ENCODE measurements around the gene BCAS3.

BCAS3 gene

GRCh38 chr17:60817192-60817591 is 139.5 kb downstream of the BCAS3 start:
- no peak overlapping the region for H3K4me3 ChIP-seq (ENCODE audit: low read depth, low read length)
- no peaks in the 10 kb centered on the region for H3K27me3 ChIP-seq (ENCODE audit: control insufficient read depth, insufficient read depth, low read length)
- H3K9ac ChIP-seq: no peak overlapping the region
- no peak for TF ChIP-seq CTCF (IDR thresholded peaks at IDR 0.05)
- no peaks in the 10 kb centered on the region for H3K36me3 ChIP-seq (ENCODE audit: control insufficient read depth, insufficient read depth, low read length)
- H3K27ac ChIP-seq: no peak overlapping the region
- H2AFZ ChIP-seq: no peak overlapping the region
- H3K4me1 ChIP-seq: no peaks in the 10 kb centered on the region
- H3K79me2 ChIP-seq: no peaks in the 10 kb centered on the region
- H3K9me3 ChIP-seq (ENCODE audit: control insufficient read depth, low read length): no peaks in the 10 kb centered on the region
- no peak overlapping the region for H3K4me2 ChIP-seq (ENCODE audit: low read length)

GRCh38 chr17:60819447-60820130 is 141.9 kb downstream of the BCAS3 start:
- Histone ChIP-seq H3K4me3 (ENCODE audit: low read depth, low read length) (no peak overlapping the region), H3K27me3 (ENCODE audit: control insufficient read depth, insufficient read depth, low read length) (no peaks in the 10 kb centered on the region), H3K9ac (no peak overlapping the region), H2AFZ (no peak overlapping the region), H3K36me3 (ENCODE audit: control insufficient read depth, insufficient read depth, low read length) (no peaks in the 10 kb centered on the region), H3K4me1 (no peaks in the 10 kb centered on the region), H3K79me2 (no peaks in the 10 kb centered on the region), H3K27ac (no peak overlapping the region), H3K4me2 (ENCODE audit: low read length) (no peak overlapping the region), H3K9me3 (ENCODE audit: control insufficient read depth, low read length) (no peaks in the 10 kb centered on the region)
- no peak for TF ChIP-seq CTCF (IDR thresholded peaks at IDR 0.05)

- Histone ChIP-seq H3K4me3 (ENCODE audit: low read depth, low read length) (no peak overlapping the region), H3K79me2 (no peaks in the 10 kb centered on the region), H3K27me3 (ENCODE audit: control insufficient read depth, insufficient read depth, low read length) (no peaks in the 10 kb centered on the region), H3K27ac (no peak overlapping the region), H3K4me2 (ENCODE audit: low read length) (no peak overlapping the region), H3K9me3 (ENCODE audit: control insufficient read depth, low read length) (no peaks in the 10 kb centered on the region), H3K4me1 (no peaks in the 10 kb centered on the region), H3K36me3 (ENCODE audit: control insufficient read depth, insufficient read depth, low read length) (no peaks in the 10 kb centered on the region), H3K9ac (no peak overlapping the region), H2AFZ (no peak overlapping the region)
- TF ChIP-seq CTCF (IDR thresholded peaks at IDR 0.05): no peak
Measured at GRCh38 chr17:60823515-60823914, 145.9 kb downstream of the BCAS3 start.

GRCh38 chr17:60825351-60825750 is 147.7 kb downstream of the BCAS3 start:
- Histone ChIP-seq H2AFZ (no peak overlapping the region), H3K9me3 (ENCODE audit: control insufficient read depth, low read length) (no peaks in the 10 kb centered on the region), H3K4me2 (ENCODE audit: low read length) (no peak overlapping the region), H3K27me3 (ENCODE audit: control insufficient read depth, insufficient read depth, low read length) (no peaks in the 10 kb centered on the region), H3K4me1 (no peaks in the 10 kb centered on the region), H3K27ac (no peak overlapping the region), H3K4me3 (ENCODE audit: low read depth, low read length) (no peak overlapping the region), H3K9ac (no peak overlapping the region), H3K79me2 (no peaks in the 10 kb centered on the region), H3K36me3 (ENCODE audit: control insufficient read depth, insufficient read depth, low read length) (no peaks in the 10 kb centered on the region)
- no peak for TF ChIP-seq CTCF (IDR thresholded peaks at IDR 0.05)

- Histone ChIP-seq H3K27ac (no peak overlapping the region), H3K27me3 (ENCODE audit: control insufficient read depth, insufficient read depth, low read length) (no peaks in the 10 kb centered on the region), H3K36me3 (ENCODE audit: control insufficient read depth, insufficient read depth, low read length) (no peaks in the 10 kb centered on the region), H3K4me2 (ENCODE audit: low read length) (no peak overlapping the region), H2AFZ (no peak overlapping the region), H3K4me1 (no peaks in the 10 kb centered on the region), H3K79me2 (no peaks in the 10 kb centered on the region), H3K9ac (no peak overlapping the region), H3K9me3 (ENCODE audit: control insufficient read depth, low read length) (no peaks in the 10 kb centered on the region), H3K4me3 (ENCODE audit: low read depth, low read length) (no peak overlapping the region)
- TF ChIP-seq CTCF (IDR thresholded peaks at IDR 0.05): no peak
Measured at GRCh38 chr17:60827943-60828342, 150.3 kb downstream of the BCAS3 start.
